Ovary (tissue), 9 donors: ENCODE measurements around the gene IL36A. TPM values are rescaled to one million over a fixed set of nuclear protein-coding genes. Genes with fewer than 3 reads are reported as not detected.

ENCODE experiments used
- DNase-seq, 5 donors: peaks; one replicate each; pipeline ENCODE4 v3.0.0-alpha.2; 2019 to 2020
- H3K27ac ChIP-seq, 2 donors: fragments of 200-600 bp; one replicate each; pipeline versions ENCODE4 v1.5.1 to v1.8.0; 2019 to 2022
- H3K27me3 ChIP-seq: fragments of 200-600 bp; one replicate; pipeline ENCODE4 v1.8.0; 2022
- H3K36me3 ChIP-seq: fragments of 200-600 bp; sonication (generic); one replicate; pipeline ENCODE4 v1.5.1; 2019
- H3K4me1 ChIP-seq: one replicate; pipeline ENCODE4 v1.8.1; 2013; ENCODE audit warnings: mild to moderate bottlenecking, moderate library complexity; ENCODE audit not compliant: insufficient read depth
- H3K4me3 ChIP-seq: fragments of 200-600 bp; sonication (generic); one replicate; pipeline ENCODE4 v1.5.1; 2017
- H3K9me3 ChIP-seq, 2 donors: fragments of 200-600 bp in 1 of 2; sonication (generic) in 1 of 2; one replicate each; pipeline versions ENCODE4 v1.5.1 to v1.8.1; 2013 to 2019; ENCODE audit warnings: mild to moderate bottlenecking in 1 of 2, moderate library complexity in 1 of 2
- EP300 ChIP-seq: sonication (generic); formaldehyde crosslinking; IDR thresholded peaks from one replicate; pipeline ENCODE4 v1.6.1; 2017; ENCODE audit warnings: antibody characterized with exemption
- POLR2A ChIP-seq: fragments of 450-650 bp; IDR thresholded peaks from one replicate; pipeline ENCODE4 v1.6.1; 2017; ENCODE audit warnings: antibody characterized with exemption, mild to moderate bottlenecking, moderate library complexity
- WGBS, 3 donors: extraction: QIAGEN DNeasy Blood & Tissue Kit in 1 of 3; methylation state at CpG; one replicate each; pipeline versions ENCODE4 v1.1.5 to v1.1.7; 2013 to 2017; 5-methylcytosine and 5-hydroxymethylcytosine counted together
- intact Hi-C, 4 donors: fragments of 100-400 bp; cut with DNase I; formaldehyde crosslinking; loops; one replicate each; pipeline versions ENCODE4 v1.11.0 to v1.15.1; 2022 to 2023
- polyA plus RNA-seq, 2 donors: library from polyadenylated mRNA; stranded (reverse); fragments of 200-250 nt in 1 of 2; fragments of 350-450 nt in 1 of 2; fragmentation: Illumina TruSeq in 1 of 2; extraction: RNeasy Lipid Tissue Mini Kit (QIAGEN cat#74804) in 1 of 2; gene quantifications; one replicate each; pipeline ENCODE4 v1.2.3, GENCODE V29; 2013 to 2014
- total RNA-seq, 7 donors: library from RNA; depleted of rRNA in 2 of 7; stranded (reverse); fragments of >200 nt in 2 of 7; fragmentation: NEBNext Ultra II Directional in 3 of 7; extraction: Animal tissue kit (Norgen Biotek cat#: 25700) in 3 of 7; gene quantifications; one replicate each; pipeline versions ENCODE4 v1.1.0 to v1.2.4, GENCODE V29; 2016 to 2023
- TF ChIP-seq, protein P1 (sequence below), 3 donors: fragments of 450-650 bp in 2 of 3; fragments of 200-600 bp in 1 of 3; IDR thresholded peaks; one replicate each; pipeline versions ENCODE4 v1.5.1 to v1.8.0; 2016 to 2022; ENCODE audit warnings: antibody characterized with exemption in 3 of 3, mild to moderate bottlenecking in 1 of 3
- donor health status: DM: no; HTN: no; CAD: no; lungs with moderate emphysema.
- donor health status: DM: no; HTN: no; CAD: no.
- donor health status: Bipolar disorder and iron deficiency.
- donor health status: DM: yes; HTN: yes; CAD: no.
- donor health status: DM: no; HTN: no; CAD: no.
- donor health status: DM: yes; HTN: yes; CAD: no.

IL36A gene
- total and polyA plus RNA-seq, 9 donors, result not detected

DNA sequence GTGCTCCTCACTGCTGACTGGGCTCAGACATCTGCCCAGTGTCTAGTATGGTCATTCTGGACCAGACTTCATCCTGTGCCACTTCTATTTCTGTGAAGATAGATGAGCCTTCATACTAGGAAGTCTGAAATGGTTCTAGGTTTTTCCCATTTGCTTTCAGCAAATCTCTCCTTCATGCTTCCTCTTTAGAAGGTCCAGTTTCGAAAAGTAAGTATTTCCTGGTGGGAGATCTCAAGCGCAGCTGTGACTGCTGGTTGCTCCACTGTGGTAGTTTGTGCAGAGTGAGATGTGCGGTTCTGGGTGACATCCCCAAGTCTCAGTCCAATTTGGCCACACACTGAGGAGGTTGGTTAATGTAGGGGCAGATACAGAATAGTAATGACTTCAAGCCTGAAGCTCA, 33.0 kb downstream of the IL36A start:
- H3K9me3 ChIP-seq, result no peaks in the 10 kb centered on the region
- TF ChIP-seq, protein P1, sequence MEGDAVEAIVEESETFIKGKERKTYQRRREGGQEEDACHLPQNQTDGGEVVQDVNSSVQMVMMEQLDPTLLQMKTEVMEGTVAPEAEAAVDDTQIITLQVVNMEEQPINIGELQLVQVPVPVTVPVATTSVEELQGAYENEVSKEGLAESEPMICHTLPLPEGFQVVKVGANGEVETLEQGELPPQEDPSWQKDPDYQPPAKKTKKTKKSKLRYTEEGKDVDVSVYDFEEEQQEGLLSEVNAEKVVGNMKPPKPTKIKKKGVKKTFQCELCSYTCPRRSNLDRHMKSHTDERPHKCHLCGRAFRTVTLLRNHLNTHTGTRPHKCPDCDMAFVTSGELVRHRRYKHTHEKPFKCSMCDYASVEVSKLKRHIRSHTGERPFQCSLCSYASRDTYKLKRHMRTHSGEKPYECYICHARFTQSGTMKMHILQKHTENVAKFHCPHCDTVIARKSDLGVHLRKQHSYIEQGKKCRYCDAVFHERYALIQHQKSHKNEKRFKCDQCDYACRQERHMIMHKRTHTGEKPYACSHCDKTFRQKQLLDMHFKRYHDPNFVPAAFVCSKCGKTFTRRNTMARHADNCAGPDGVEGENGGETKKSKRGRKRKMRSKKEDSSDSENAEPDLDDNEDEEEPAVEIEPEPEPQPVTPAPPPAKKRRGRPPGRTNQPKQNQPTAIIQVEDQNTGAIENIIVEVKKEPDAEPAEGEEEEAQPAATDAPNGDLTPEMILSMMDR (IDR thresholded peaks at IDR 0.05), result no peak
- TF ChIP-seq POLR2A (no peak), EP300 (no peak)
- H3K4me3 ChIP-seq, result no peak overlapping the region
- H3K27ac ChIP-seq, result no peak overlapping the region
- WGBS, 3 donors, result 85 to 91% (median 87%) methylated on average over 3 of the region's 3 CpGs
- no peak for DNase-seq
- H3K4me1 ChIP-seq, result no peaks in the 10 kb centered on the region
- H3K27me3 ChIP-seq, result no peaks in the 10 kb centered on the region
- no peaks in the 10 kb centered on the region for H3K36me3 ChIP-seq
- intact Hi-C loops, result no loop called here

DNA sequence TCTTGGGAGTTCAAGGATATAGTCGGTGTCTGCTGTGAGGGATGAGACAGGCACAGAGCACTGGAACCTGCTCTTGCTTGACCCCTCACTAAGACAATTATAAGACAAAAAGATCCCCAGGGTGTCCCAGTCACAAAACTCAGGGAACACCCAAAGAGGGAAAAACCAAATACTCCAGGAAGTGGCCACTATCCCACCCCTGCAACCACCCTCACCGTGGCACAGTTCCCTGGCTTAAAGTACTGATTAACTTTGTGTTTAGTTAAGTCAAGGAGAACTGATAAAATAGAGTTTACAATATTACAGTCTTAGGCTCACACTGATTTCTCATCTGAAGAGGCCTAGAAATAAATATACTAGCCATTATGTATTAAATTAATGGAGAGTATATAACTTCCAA, 33.9 kb downstream of the IL36A start:
- intact Hi-C loops, result no loop called here
- H3K9me3 ChIP-seq, result no peaks in the 10 kb centered on the region
- DNase-seq, result no peak

DNA sequence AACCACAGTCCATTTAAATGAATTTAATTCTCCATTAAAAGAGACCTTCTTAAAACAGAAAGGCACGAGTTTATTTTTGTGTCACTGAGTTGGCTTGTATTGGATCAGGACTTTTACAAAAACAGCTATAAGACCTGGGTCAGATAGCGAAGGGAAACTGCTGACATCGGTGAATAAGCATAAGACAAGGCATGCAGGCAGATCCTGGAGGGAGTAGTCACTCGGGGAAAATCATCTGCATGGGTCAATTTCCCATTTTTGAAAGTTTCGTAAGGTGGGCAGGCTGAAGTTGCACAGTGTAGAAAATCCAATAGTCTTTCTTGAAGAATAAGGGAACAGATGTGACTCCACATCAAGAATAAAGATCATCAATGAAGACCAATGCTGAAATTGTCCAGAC, 34.5 kb downstream of the IL36A start:
- H3K9me3 ChIP-seq, result no peaks in the 10 kb centered on the region
- TF ChIP-seq, protein P1 (IDR thresholded peaks at IDR 0.05), result no peak
- TF ChIP-seq EP300 (no peak), POLR2A (no peak)
- DNase-seq, result no peak

More for the DNA sequence above, 33.9 kb downstream of the IL36A start:
- Histone ChIP-seq H3K4me3 (no peak overlapping the region), H3K36me3 (no peaks in the 10 kb centered on the region), H3K27ac (no peak overlapping the region), H3K27me3 (no peaks in the 10 kb centered on the region), H3K4me1 (no peaks in the 10 kb centered on the region)
- TF ChIP-seq, protein P1 (IDR thresholded peaks at IDR 0.05), result no peak
- TF ChIP-seq EP300 (no peak), POLR2A (no peak)
- 74 to 84% (median 80%) methylated on average over 2 of the region's 2 CpGs for WGBS, 3 donors

DNA sequence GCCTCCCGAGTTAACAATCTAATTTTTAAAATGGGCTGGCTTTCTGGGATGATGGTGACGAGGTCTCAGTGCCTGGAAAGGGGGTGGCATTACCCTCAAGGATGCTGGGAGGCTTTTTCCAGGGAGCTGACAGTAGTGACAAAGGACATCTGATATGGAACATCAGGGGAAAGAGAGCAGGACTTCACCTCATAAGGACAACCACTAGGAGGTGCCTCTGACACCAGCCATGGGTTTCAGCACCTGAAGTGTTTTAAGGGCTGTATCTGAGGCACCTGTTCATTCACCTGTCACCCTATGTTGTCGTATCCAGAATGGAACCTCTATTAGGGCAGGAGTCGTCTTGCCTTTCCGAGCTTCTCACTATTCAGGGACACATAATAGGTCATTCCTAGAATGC, 36.6 kb downstream of the IL36A start:
- 49 to 56% (median 54%) methylated on average over 5 of the region's 5 CpGs for WGBS, 3 donors
- TF ChIP-seq POLR2A (no peak), EP300 (no peak)
- TF ChIP-seq, protein P1 (IDR thresholded peaks at IDR 0.05), result no peak
- Histone ChIP-seq H3K4me3 (no peak overlapping the region), H3K36me3 (no peaks in the 10 kb centered on the region), H3K27me3 (no peaks in the 10 kb centered on the region), H3K27ac (no peak overlapping the region), H3K9me3 (no peaks in the 10 kb centered on the region), H3K4me1 (no peaks in the 10 kb centered on the region)
- DNase-seq, result no peak
- intact Hi-C loops, result no loop called here

More for the DNA sequence above, 34.5 kb downstream of the IL36A start:
- WGBS, 3 donors, result 32 to 52% (median 34%) methylated on average over 5 of the region's 5 CpGs
- Histone ChIP-seq H3K27ac (no peak overlapping the region), H3K27me3 (no peaks in the 10 kb centered on the region), H3K36me3 (no peaks in the 10 kb centered on the region), H3K4me1 (no peaks in the 10 kb centered on the region), H3K4me3 (no peak overlapping the region)
- intact Hi-C loops, result no loop called here

DNA sequence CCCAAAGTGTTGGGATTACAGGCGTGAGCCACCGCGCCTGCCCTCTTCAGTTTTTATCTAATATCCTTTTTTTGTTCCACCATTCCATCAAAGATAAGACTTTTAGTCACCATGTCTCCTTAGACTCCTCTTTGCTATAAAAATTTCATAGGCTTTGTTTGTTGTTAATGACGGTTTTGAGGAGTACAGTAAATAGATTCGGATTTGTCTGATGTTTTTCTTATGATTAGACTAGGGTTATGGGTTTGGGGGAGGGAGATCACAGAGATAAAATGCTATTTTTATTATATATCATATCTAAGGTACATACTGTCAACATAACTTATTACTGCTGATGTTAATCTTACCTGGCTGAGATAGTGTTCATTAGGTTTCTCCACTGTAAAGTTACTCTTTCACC, 41.2 kb downstream of the IL36A start:
- no peak overlapping the region for H3K4me3 ChIP-seq
- H3K9me3 ChIP-seq, result no peaks in the 10 kb centered on the region
- no peak for DNase-seq
- intact Hi-C loops, result no loop called here
- H3K36me3 ChIP-seq, result no peaks in the 10 kb centered on the region
- WGBS, 3 donors, result 77 to 82% (median 81%) methylated on average over 5 of the region's 5 CpGs
- no peak overlapping the region for H3K27ac ChIP-seq
- TF ChIP-seq, protein P1 (IDR thresholded peaks at IDR 0.05), result no peak
- TF ChIP-seq POLR2A (no peak), EP300 (no peak)
- no peaks in the 10 kb centered on the region for H3K27me3 ChIP-seq
- no peaks in the 10 kb centered on the region for H3K4me1 ChIP-seq
